Mucosa of rectum (tissue), 2 donors: ENCODE measurements around the gene MZB1.
"Not testable (repeated sequence)": the region's sequence is repeated elsewhere in the genome, so short reads cannot be mapped to it uniquely, and the experiment has no call there.

Source experiments
- H3K27ac ChIP-seq, 2 donors: one replicate each; pipeline ENCODE4 v1.7.0; 2013; ENCODE audit warnings: inconsistent platforms in 2 of 2, low read depth in 2 of 2, low read length in 2 of 2
- H3K27me3 ChIP-seq, 2 donors: one replicate each; pipeline ENCODE4 v1.7.0; 2013; ENCODE audit warnings: low read length in 2 of 2; ENCODE audit not compliant: control insufficient read depth in 2 of 2, insufficient read depth in 2 of 2
- H3K36me3 ChIP-seq, 2 donors: one replicate each; pipeline ENCODE4 v1.7.0; 2013; ENCODE audit warnings: low read length in 2 of 2; ENCODE audit not compliant: control insufficient read depth in 2 of 2, insufficient read depth in 2 of 2
- H3K4me1 ChIP-seq, 2 donors: one replicate each; pipeline ENCODE4 v1.7.0; 2013; ENCODE audit warnings: low read length in 2 of 2, mild to moderate bottlenecking in 1 of 2; ENCODE audit not compliant: control insufficient read depth in 2 of 2, insufficient read depth in 2 of 2
- H3K4me3 ChIP-seq, 2 donors: one replicate each; pipeline ENCODE4 v1.7.0; 2013; ENCODE audit warnings: low read length in 2 of 2
- H3K9ac ChIP-seq, 2 donors: one replicate each; pipeline ENCODE4 v1.7.0; 2013; ENCODE audit warnings: low read length in 2 of 2, low read depth in 1 of 2, mild to moderate bottlenecking in 1 of 2
- H3K9me3 ChIP-seq, 2 donors: one replicate each; pipeline ENCODE4 v1.7.0; 2013; ENCODE audit warnings: low read length in 2 of 2; ENCODE audit not compliant: control insufficient read depth in 2 of 2
- donor health status: healthy.
- donor health status: Normal muscosa, but diverticular disease.

MZB1 gene

DNA sequence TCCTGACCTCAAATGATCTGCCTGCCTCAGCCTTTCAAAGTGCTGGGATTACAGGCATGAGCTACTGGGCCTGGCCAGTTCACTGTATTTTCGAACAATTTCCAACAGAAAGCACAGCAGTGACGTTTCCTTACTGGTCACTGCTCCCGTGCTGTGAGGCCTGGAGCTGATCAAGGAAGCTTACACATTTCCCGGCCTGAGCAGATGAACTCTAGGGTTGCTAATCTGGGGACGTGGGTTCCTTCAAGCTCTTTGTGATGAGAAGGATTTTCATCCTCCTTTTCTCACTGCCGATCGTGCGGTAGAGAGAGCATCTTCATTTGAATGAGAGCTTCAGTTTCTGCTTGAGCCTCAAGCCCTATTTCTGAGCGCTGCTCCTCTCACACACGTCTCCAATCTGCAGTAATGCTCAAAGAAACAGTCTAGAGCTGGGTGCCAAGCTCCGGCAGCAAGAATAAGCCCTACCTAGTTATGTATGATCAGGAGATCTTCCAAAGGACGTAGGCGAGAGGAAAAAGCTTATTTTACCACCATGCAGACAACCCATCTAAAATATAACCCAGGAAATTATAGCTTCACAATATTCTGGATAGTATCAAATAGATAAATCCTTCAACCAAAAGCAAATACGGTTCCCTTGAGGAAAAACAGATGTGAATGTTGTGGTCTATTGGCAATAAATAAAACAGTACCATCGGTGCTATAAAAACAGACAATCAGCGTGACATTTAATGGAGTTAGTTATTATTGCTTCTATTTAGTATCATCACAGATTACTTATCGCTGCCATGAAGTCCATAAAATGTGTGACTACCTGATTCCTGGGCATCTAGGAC, 21.5 kb upstream of the MZB1 start:
- Histone ChIP-seq H3K27ac (peak overlapping the region in 1 of 2 donors; percentile 2), H3K4me3 (no peak overlapping the region), H3K36me3 (no peaks in the 10 kb centered on the region), H3K9ac (no peak overlapping the region), H3K27me3 (no peaks in the 10 kb centered on the region), H3K9me3 (no peaks in the 10 kb centered on the region), H3K4me1 (peaks cover 7 to 18% of the 10 kb centered on the region in 2 donors)

DNA sequence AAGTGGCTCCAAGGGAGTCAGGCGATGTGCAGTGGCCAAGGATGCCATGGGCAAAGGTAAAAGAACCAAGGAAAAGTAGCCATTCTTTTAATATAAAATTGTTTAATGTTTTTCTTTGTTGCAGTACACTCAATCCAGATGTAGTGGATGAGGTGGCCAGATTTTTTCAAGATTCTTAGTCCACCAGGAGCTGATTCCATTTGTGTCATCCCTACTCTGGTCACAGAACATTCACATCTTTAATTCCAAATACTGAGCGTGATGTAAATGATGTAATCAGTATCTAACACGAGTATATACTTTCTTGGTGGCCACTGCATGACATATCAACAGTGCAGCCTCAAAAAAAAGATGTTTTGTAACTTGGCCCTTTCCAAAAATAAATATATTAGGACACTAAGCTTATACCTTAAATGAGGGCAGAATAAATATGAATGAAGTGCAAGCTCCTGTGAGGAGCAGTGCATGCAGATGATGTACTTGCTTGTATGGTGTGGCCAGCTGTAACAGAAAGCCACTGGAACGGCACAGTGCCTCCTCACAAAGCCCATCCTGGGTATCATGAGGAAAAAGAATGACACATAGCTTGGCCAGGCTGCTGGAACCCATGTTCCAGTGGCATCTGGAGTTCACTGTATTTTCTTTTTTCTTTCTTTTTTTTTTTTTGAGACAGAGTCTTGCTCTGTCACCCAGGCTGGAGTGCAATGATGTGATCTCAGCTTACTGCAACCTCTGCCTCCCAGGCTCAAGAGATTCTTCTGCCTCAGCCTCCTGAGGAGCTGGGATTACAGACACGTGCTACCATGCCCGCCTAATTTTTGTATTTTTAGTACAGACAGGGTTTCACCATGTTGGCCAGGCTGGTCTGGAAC, 20.6 kb upstream of the MZB1 start:
- peaks cover 3 to 9% of the 10 kb centered on the region in 2 donors for H3K4me1 ChIP-seq
- no peaks in the 10 kb centered on the region for H3K9me3 ChIP-seq
- no peaks in the 10 kb centered on the region for H3K27me3 ChIP-seq
- no peak overlapping the region for H3K27ac ChIP-seq
- H3K4me3 ChIP-seq = no peak overlapping the region
- no peak overlapping the region for H3K9ac ChIP-seq
- H3K36me3 ChIP-seq = no peaks in the 10 kb centered on the region

DNA sequence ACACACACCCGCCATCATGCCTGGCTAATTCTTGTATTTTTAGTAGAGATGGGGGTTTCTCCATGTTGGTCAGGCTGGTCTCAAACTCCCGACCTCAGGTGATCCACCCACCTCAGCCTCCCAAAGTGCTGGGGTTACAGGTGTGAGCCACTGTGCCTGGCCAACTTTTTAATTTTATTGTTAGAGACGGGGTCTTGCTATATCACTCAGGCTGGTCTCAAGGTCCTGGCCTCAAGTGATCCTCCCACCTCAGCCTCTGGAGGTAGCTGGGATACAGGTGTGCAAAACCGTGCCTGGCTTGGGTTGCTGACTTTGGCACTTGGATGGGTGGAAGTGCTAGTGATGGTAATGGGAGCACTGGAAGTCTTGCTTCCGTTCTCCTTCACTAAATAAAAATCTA, 19.4 kb upstream of the MZB1 start:
- not testable (repeated sequence) for H3K9ac ChIP-seq, H3K4me1 ChIP-seq, H3K4me3 ChIP-seq, H3K9me3 ChIP-seq, H3K36me3 ChIP-seq, H3K27ac ChIP-seq, H3K27me3 ChIP-seq

GRCh38 chr5:139408191-139408590, 18.5 kb upstream of the MZB1 start:
- Histone ChIP-seq H3K27ac (no peak overlapping the region), H3K9me3 (no peaks in the 10 kb centered on the region), H3K4me3 (no peak overlapping the region), H3K27me3 (no peaks in the 10 kb centered on the region), H3K36me3 (no peaks in the 10 kb centered on the region), H3K4me1 (peaks cover 10 to 11% of the 10 kb centered on the region in 2 donors), H3K9ac (no peak overlapping the region)

GRCh38 chr5:139407517-139407916, 17.8 kb upstream of the MZB1 start:
- Histone ChIP-seq H3K9me3 (no peaks in the 10 kb centered on the region), H3K27me3 (no peaks in the 10 kb centered on the region), H3K4me3 (no peak overlapping the region), H3K9ac (no peak overlapping the region), H3K27ac (no peak overlapping the region), H3K4me1 (peaks cover 13 to 15% of the 10 kb centered on the region in 2 donors), H3K36me3 (no peaks in the 10 kb centered on the region)

DNA sequence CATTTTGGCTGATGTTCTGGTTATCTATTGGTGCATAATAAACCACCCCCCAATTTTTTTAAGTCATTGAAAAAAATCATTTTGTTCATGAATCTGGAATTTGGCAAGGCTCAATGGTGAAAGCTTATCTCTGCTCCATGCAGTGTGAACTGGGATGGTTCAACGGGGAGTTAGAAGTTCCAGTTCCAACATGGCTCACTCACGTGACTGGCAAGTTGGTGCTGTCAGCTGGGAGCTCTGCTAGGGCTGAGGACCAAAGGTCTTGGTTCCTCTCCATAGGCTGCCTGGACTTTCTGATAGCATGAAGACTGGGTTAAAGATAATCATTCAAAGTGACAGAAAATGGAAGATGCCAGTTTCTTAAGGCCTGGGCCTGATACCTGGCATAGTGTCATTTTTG, 17.2 kb upstream of the MZB1 start:
- no peak overlapping the region for H3K27ac ChIP-seq
- H3K4me3 ChIP-seq = no peak overlapping the region
- no peaks in the 10 kb centered on the region for H3K9me3 ChIP-seq
- H3K27me3 ChIP-seq = no peaks in the 10 kb centered on the region
- H3K9ac ChIP-seq = no peak overlapping the region
- no peaks in the 10 kb centered on the region for H3K36me3 ChIP-seq
- peaks cover 13 to 15% of the 10 kb centered on the region in 2 donors for H3K4me1 ChIP-seq

GRCh38 chr5:139404484-139404840, 14.7 kb upstream of the MZB1 start:
- Histone ChIP-seq H3K9ac (peak overlapping the region; percentile 72 to 84), H3K36me3 (peaks cover 0 to 2% of the 10 kb centered on the region in 2 donors), H3K27me3 (no peaks in the 10 kb centered on the region), H3K4me3 (peak overlapping the region; percentile 77 to 88), H3K27ac (peak overlapping the region; percentile 93 to 95), H3K4me1 (peaks cover 13 to 15% of the 10 kb centered on the region in 2 donors), H3K9me3 (no peaks in the 10 kb centered on the region)

DNA sequence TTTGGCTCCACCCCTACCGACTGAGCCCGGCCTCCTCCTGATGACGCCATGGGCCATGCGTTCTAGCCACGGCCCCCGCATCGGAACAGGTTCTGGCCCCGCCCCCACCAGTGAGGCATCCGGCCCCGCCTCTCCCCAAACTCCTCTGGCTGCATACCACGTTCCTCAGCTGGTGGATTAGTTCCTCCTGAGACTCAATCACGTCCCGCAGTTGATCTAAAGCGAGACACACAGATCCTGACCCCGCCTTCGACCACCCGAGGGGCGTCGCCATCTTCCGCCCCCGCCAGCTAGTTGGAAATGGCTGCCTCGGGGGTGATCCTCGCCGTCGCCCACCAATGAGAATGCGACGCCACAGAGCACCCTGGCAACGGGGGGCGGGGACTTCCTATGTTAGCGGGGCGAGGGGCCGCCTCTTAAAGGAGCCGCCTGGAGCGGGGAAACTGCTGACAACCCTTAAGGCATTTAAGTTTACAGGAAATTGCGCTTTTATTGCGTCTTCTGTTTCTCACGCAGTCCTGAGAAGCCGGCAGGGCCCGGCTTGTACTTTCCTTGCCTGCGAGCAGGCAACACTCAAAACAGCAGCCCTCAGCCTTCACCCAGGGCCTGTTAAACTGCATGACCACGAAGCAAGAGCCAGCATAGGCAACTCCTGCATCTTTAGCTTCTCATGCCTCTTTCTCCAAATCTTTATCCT, 14.2 kb upstream of the MZB1 start, which contains the start of gene SPATA24:
TSS of gene SPATA24 (minus strand) at position 303 of the 697 bp plus-strand sequence. CDS start at position 274, 29 bp downstream.
- H3K9ac ChIP-seq = peak within 1 kb of the TSS; percentile 72 to 84
- no peaks in the 10 kb centered on the region for H3K27me3 ChIP-seq
- peaks cover 0 to 2% of the 10 kb centered on the region in 2 donors for H3K36me3 ChIP-seq
- H3K27ac ChIP-seq = peak within 1 kb of the TSS; percentile 93 to 95
- no peaks in the 10 kb centered on the region for H3K9me3 ChIP-seq
- peaks cover 13 to 15% of the 10 kb centered on the region in 2 donors for H3K4me1 ChIP-seq
- H3K4me3 ChIP-seq = peak within 1 kb of the TSS; percentile 77 to 88

DNA sequence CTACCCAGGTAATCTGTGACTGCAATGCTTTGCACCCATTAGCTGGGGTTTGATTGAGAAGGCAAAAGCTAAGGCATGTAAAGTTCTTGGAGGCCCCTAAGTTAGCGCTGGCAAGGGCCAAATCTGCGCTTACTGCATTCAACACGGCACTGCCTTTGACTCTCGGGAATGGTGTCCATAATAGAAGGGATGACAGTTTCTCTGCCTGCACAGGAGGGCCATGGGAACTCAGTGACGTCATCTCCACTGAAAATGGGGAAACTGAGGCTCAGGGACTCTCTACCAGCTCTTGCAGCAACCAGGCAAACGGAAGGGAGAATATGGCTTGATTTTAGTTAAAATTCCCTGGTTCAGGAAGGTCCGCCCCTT, 13.7 kb upstream of the MZB1 start:
- Histone ChIP-seq H3K9me3 (no peaks in the 10 kb centered on the region), H3K9ac (peak overlapping the region; percentile 72 to 76), H3K27me3 (no peaks in the 10 kb centered on the region), H3K4me3 (peak overlapping the region; percentile 77 to 88), H3K27ac (peak overlapping the region; percentile 93 to 95), H3K36me3 (peaks cover 0 to 2% of the 10 kb centered on the region in 2 donors), H3K4me1 (peaks cover 13 to 15% of the 10 kb centered on the region in 2 donors)
